Vagina (tissue), 2 donors: ENCODE data around the gene CD101. TPM values are rescaled to one million over a fixed set of nuclear protein-coding genes. Genes with fewer than 3 reads are reported as not detected.

ENCODE experiments used
- DNase-seq, 2 donors: peaks; one replicate each; pipeline ENCODE4 v3.0.0-alpha.2; 2017; ENCODE audit errors: extremely low spot score in 2 of 2
- H3K27ac ChIP-seq: fragments of 200-600 bp; sonication (generic); one replicate; pipeline ENCODE4 v1.5.1; 2019
- H3K27me3 ChIP-seq: fragments of 200-600 bp; sonication (generic); one replicate; pipeline ENCODE4 v1.5.1; 2019
- H3K36me3 ChIP-seq, 2 donors: fragments of 200-600 bp; sonication (generic); one replicate each; pipeline ENCODE4 v1.5.1; 2017 to 2019
- H3K4me1 ChIP-seq: fragments of 200-600 bp; sonication (generic); one replicate; pipeline ENCODE4 v1.5.1; 2019
- H3K4me3 ChIP-seq, 2 donors: fragments of 200-600 bp; sonication (generic); 1 replicate in 1 of 2; 2 replicates in 1 of 2; pipeline ENCODE4 v1.5.1; 2016 to 2019
- H3K9me3 ChIP-seq: fragments of 200-600 bp; sonication (generic); one replicate; pipeline ENCODE4 v1.5.1; 2019
- CTCF ChIP-seq, 3 experiments: fragments of 450-650 bp in 2 of 3; fragments of 200-600 bp in 1 of 3; sonication (generic) in 1 of 3; IDR thresholded peaks; one replicate each; pipeline ENCODE4 v1.5.1; 2017 to 2019; ENCODE audit warnings: antibody characterized with exemption in 3 of 3, mild to moderate bottlenecking in 2 of 3, moderate library complexity in 2 of 3
- POLR2A ChIP-seq, 2 donors: fragments of 450-650 bp; IDR thresholded peaks; one replicate each; pipeline ENCODE4 v1.6.1; 2017; ENCODE audit warnings: antibody characterized with exemption in 2 of 2, mild to moderate bottlenecking in 2 of 2, moderate library complexity in 2 of 2
- POLR2AphosphoS5 ChIP-seq, 2 donors: sonication (generic); formaldehyde crosslinking; IDR thresholded peaks; one replicate each; pipeline ENCODE4 v1.9.0; 2017; ENCODE audit warnings: antibody characterized with exemption in 2 of 2, mild to moderate bottlenecking in 2 of 2, low read depth in 1 of 2; ENCODE audit not compliant: insufficient read depth in 1 of 2
- intact Hi-C: fragments of 100-400 bp; cut with DNase I; formaldehyde crosslinking; loops from one replicate; pipeline ENCODE4 v1.15.1; 2023
- total RNA-seq: library from RNA; depleted of rRNA; stranded (reverse); fragments of >200 nt; gene quantifications from one replicate; pipeline ENCODE4 v1.2.3, GENCODE V29; 2016

CD101 gene
- total RNA-seq, 1 donor from 2014 or later = 3.9 TPM

GRCh38 chr1:117069220-117069844, 67.8 kb downstream of the CD101 start:
- H3K4me1 ChIP-seq = no peaks in the 10 kb centered on the region
- DNase-seq = no peak
- no peak overlapping the region for H3K27ac ChIP-seq
- intact Hi-C loops = loop anchor here (5.0 to 10.0 kb wide), 2 partner anchors 53 to 215 kb away; partner anchors contain the start of gene TRIM45
- no peaks in the 10 kb centered on the region for H3K36me3 ChIP-seq
- TF ChIP-seq POLR2A (IDR thresholded peaks at IDR 0.05) = no peak
- TF ChIP-seq CTCF (IDR thresholded peaks at IDR 0.05) = no peak
- TF ChIP-seq POLR2AphosphoS5 (IDR thresholded peaks at IDR 0.05; ENCODE audit: insufficient read depth in 1 of 2, low read depth in 1 of 2) = no peak
- no peaks in the 10 kb centered on the region for H3K27me3 ChIP-seq
- H3K4me3 ChIP-seq = no peak overlapping the region
- H3K9me3 ChIP-seq = no peaks in the 10 kb centered on the region

GRCh38 chr1:117070124-117070523, 68.6 kb downstream of the CD101 start:
- intact Hi-C loops = no loop called here
- H3K36me3 ChIP-seq = no peaks in the 10 kb centered on the region
- H3K27me3 ChIP-seq = no peaks in the 10 kb centered on the region
- H3K4me3 ChIP-seq = no peak overlapping the region
- TF ChIP-seq POLR2AphosphoS5 (IDR thresholded peaks at IDR 0.05; ENCODE audit: insufficient read depth in 1 of 2, low read depth in 1 of 2) (no peak), POLR2A (IDR thresholded peaks at IDR 0.05) (no peak), CTCF (IDR thresholded peaks at IDR 0.05) (no peak)
- no peaks in the 10 kb centered on the region for H3K4me1 ChIP-seq
- no peaks in the 10 kb centered on the region for H3K9me3 ChIP-seq
- H3K27ac ChIP-seq = no peak overlapping the region
- DNase-seq = no peak

GRCh38 chr1:117076648-117077047, 75.1 kb downstream of the CD101 start:
- intact Hi-C loops = no loop called here
- peaks cover 0 to 44% of the 10 kb centered on the region in 2 donors for H3K36me3 ChIP-seq

GRCh38 chr1:117077267-117077666, 75.7 kb downstream of the CD101 start:
- no peaks in the 10 kb centered on the region for H3K4me1 ChIP-seq
- no peaks in the 10 kb centered on the region for H3K9me3 ChIP-seq
- TF ChIP-seq POLR2A (IDR thresholded peaks at IDR 0.05) = no peak
- no peak overlapping the region for H3K4me3 ChIP-seq
- H3K36me3 ChIP-seq = peaks cover 0 to 50% of the 10 kb centered on the region in 2 donors
- H3K27me3 ChIP-seq = no peaks in the 10 kb centered on the region
- intact Hi-C loops = no loop called here
- no peak overlapping the region for H3K27ac ChIP-seq
- DNase-seq = no peak

More at GRCh38 chr1:117076648-117077047, 75.1 kb downstream of the CD101 start:
- H3K4me1 ChIP-seq = no peaks in the 10 kb centered on the region
- TF ChIP-seq CTCF (IDR thresholded peaks at IDR 0.05) (no peak), POLR2A (IDR thresholded peaks at IDR 0.05) (no peak), POLR2AphosphoS5 (IDR thresholded peaks at IDR 0.05; ENCODE audit: insufficient read depth in 1 of 2, low read depth in 1 of 2) (no peak)
- H3K27me3 ChIP-seq = no peaks in the 10 kb centered on the region
- H3K9me3 ChIP-seq = no peaks in the 10 kb centered on the region
- H3K4me3 ChIP-seq = no peak overlapping the region
- DNase-seq = no peak
- H3K27ac ChIP-seq = no peak overlapping the region

GRCh38 chr1:117079737-117080136, 78.2 kb downstream of the CD101 start:
- Histone ChIP-seq H3K4me3 (no peak overlapping the region), H3K9me3 (no peaks in the 10 kb centered on the region), H3K36me3 (peaks cover 0 to 52% of the 10 kb centered on the region in 2 donors), H3K27ac (no peak overlapping the region), H3K4me1 (no peaks in the 10 kb centered on the region), H3K27me3 (no peaks in the 10 kb centered on the region)
- intact Hi-C loops = no loop called here
- TF ChIP-seq POLR2A (IDR thresholded peaks at IDR 0.05) = no peak
- TF ChIP-seq POLR2AphosphoS5 (IDR thresholded peaks at IDR 0.05; ENCODE audit: insufficient read depth in 1 of 2, low read depth in 1 of 2) = no peak
- TF ChIP-seq CTCF (IDR thresholded peaks at IDR 0.05) = no peak
- no peak for DNase-seq
